DMS53 treated with DMSO at 0.1 percent for 48 hours (cell line): Measurements from ENCODE around the gene CAND2.

Experiments
- DNase-seq: peaks from one replicate; lab custom pipeline; 2025; ENCODE audit not compliant: unreplicated experiment; lab: John Stamatoyannopoulos, UW

CAND2 gene

GRCh38 chr3:12803371-12803770, 6.9 kb downstream of the CAND2 start:
- no peak for DNase-seq

- DNase-seq = no peak
Measured at GRCh38 chr3:12807066-12807465, 10.6 kb downstream of the CAND2 start.

DNA sequence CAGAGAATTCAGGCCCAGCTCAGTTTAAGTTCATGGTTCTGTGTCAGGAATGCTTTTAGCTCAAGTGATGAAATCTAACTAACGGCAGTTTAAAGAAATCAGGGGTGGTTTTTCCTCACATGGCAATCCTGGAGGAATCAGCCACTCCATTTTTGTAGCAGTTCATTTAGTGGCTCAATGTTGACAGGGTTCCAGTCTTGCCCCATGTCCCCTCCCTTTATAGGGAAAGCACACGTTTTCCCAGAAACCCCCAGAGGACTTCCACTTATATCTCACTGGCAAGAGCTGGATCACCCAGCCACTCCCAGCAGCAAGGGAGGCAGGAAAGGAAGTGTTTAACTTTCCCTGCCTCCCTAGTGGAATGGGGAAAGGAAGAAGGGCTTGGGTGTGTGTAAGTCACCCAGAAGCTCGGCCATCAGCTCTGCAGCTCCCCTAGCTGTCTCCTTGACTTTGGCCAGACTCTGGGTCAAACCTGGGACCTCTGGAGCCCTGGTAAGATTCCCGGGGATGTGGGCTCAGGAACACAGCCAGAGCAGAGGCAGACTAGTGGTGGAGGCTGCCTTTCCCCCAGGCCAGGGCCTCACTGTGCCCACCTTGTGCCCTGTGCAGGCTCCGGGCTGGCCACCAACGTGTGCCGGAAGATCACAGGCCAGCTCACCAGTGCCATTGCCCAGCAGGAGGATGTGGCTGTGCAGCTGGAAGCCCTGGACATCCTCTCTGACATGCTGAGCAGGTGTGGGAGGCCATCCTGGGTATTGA, 11.3 kb downstream of the CAND2 start:
- no peak for DNase-seq

GRCh38 chr3:12808587-12808986, 12.1 kb downstream of the CAND2 start:
- DNase-seq = no peak

DNA sequence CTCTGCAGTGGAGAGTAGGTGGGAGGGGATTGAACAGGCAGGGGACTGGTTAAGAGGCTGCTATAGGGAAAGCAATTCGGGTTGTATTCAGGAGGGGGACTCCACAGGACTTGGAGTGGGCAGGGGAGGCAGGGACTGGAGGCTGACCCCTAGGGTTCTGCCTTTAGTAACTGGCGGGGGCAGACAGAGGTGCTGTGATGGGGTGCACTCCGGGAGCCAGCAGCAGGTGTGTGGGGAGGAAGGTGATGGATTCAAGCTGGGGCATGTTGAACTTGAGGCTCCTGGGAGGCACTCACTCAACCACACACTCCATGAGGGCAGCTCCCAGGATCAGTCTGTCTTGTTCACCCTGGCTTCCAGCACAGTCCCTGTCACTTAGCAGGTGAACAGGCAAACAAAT, 12.5 kb downstream of the CAND2 start:
- no peak for DNase-seq

DNA sequence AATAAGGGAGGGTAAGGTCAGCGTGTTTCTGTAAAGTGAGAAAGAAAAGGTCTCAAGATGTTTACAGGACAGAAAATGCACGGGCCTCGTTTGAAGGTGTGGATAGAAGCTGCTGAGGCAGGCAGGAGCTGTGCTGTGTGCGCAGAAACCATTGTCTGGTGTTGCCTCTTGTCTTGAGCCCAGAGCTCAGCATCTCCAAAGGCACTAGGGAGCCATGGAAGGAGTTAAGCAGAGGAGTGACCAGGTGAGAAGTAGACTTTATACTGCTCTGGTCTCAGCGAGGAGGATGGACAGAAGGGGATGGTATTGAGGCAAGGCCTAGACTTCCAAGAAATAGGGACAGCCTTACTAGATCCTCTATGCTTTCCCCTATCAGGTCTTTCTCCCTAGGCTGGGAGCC, 13.0 kb downstream of the CAND2 start:
- no peak for DNase-seq

DNA sequence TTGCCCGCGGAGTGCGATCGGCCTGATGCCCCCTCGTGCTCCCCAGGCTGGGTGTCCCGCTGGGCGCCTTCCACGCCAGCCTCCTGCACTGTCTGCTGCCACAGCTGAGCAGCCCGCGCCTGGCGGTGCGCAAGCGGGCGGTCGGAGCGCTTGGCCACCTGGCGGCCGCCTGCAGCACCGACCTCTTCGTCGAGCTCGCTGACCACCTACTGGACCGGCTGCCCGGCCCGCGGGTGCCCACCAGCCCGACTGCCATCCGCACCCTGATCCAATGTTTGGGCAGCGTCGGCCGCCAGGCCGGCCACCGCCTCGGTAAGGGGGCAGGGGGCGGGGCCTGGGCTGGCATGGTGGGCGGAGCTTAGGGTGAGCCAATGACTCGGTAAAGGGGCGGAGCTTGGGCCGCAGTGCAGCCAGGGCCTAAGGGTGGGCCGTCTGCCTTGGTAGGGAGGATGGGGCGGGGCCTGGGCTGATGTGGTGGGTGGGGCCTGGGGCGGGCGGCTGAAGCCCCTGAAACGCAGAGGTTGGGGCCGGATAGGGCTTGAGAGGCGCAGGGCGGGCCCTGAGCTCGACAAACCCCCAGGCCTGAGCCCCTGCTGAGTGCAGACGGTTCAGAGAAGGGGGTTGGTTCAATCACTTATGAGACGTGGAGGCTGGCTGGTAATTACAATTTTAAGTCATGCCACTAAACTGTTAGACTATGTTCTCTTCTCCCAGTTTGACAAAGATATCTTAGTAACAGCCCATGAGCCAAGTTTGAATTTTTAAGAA, 13.7 kb downstream of the CAND2 start:
- peak; percentile 19 for DNase-seq

DNA sequence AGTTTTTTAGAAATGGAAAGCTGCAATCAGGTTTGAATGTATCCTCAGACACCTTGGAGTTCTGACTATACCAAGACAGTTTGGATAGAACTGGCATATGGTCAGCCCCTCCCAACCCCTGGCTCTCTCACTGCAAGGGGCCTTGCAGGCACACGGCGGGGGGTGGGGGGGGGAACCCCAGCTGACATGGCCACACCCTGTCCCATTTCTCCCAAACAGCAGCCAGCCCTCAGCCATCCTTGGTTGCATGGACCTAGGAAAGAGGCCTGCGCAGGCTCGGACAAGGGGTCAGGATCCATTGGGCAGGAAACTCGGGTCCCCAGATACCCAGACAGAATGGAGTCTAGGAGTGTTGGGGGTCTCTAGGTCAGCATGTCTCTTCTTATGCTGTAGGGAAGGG, 14.5 kb downstream of the CAND2 start:
- DNase-seq = no peak

DNA sequence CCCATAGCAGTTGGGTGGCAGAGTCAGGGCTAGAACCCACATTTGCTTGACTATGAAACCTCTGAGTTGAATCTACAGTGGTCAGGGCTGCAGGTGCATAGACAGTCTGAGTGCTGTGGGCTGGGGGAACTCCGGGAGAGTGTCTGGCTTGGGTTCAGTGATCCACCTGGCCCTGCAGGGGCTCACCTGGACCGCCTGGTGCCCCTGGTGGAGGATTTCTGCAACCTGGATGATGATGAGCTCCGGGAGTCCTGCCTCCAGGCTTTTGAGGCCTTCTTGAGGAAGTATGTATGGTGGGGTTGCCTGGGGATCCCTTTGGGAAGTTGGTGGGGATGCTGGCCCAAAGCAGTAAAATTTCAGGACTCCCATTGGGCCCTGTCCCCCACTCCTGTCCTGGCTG, 16.3 kb downstream of the CAND2 start:
- DNase-seq = no peak

DNA sequence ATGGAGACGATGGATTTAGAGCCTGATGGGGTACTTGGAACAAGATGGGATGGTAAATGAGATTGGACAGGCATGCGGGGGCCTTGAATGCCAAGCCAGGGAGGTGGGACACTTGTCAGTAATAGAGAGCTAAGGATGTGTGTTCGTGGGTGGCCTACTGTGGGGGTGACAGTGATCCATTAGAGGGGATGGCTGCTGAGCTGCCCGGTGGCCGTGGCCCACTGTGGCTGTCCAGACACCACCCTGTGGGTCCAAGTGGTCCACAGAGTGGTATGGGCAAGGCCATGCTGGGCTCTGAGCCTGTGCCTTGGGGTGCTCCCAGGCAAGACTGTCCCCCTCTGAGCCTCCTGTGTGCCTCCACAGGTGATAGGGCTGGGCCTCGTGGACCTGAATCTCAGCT, 17.5 kb downstream of the CAND2 start:
- no peak for DNase-seq

- DNase-seq = no peak
Measured at GRCh38 chr3:12815078-12815477, 18.6 kb downstream of the CAND2 start.

DNA sequence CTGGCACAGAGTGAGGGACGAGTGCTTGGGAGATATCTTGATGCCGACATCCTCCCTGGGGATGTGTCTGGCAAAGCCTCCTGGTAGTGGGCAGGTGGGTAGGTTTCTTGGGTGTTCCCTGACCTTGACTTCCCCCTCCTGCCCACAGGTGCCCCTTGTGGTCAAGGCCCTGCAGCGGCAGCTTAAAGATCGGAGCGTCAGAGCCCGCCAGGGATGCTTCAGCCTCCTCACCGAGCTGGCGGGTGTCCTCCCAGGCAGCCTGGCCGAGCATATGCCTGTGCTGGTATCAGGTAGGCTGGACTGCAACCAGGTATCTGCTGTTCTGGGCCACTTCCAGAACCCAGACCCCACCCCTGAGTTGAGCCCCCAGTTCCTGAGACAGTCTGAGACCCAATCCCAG, 19.2 kb downstream of the CAND2 start:
- DNase-seq = no peak

- DNase-seq = no peak
Measured at GRCh38 chr3:12816521-12817342, 20.3 kb downstream of the CAND2 start.

DNA sequence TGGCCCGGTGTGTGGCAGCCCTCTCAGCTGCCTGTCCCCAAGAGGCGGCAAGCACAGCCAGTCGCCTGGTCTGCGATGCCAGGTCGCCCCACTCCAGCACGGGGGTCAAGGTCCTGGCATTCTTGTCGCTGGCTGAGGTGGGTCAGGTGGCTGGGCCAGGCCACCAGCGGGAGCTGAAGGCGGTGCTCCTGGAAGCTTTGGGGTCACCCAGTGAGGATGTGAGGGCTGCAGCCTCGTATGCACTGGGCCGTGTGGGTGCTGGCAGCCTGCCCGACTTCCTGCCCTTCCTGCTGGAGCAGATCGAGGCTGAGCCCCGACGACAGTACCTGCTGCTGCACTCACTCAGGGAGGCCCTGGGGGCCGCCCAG, 20.8 kb downstream of the CAND2 start:
- no peak for DNase-seq

DNA sequence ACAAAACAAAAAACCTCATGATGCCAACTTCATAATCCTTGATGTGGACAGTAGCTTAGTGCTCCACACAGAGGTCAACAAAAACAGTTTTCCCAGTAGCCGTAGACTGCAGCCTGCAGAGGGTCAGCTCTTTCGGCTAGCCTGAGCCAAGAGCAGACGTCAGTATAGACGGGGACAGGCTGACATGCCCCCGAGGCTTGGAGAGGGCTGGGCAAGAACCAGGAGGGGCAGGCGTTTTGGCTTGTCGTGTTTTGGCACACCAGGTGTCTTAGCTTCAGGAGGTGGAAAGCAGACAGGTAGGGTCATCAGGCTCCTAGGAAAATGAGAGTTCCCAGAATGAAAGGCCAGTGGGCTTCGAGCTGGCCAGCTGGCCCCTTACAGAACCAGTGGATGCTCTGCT, 21.8 kb downstream of the CAND2 start:
- no peak for DNase-seq

GRCh38 chr3:12818773-12819172, 22.3 kb downstream of the CAND2 start:
- no peak for DNase-seq

DNA sequence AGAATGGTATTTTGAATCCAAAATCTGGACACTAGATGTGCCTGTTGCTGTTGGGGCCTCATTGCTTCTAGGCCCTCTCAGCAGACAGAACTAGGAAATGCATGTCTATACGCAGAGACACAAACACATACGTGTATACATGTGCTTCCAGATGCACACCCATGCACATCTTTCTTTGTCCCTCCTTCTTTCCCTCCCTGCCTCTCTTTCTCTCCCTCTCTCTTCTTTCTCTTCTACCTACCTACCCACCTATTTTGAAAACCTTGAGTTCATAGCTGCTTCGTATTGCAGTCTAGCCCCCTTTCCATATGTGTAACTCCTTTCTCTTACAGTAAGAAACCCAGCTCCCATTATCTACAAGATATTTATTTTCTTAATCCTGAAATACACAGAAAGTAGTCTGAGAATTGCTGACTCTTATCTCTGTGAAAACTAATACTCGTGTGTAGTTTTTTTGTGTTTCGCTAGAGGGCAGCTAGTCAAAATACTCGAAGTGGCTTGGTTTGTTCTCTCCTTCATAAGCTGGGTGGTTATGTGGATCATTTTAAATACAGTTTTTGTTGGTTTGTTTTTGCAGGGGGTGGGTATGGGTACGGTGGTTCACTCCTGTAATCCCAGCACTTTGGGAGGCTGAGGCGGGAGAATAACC, 26.4 kb downstream of the CAND2 start:
- DNase-seq = no peak

- DNase-seq = no peak
Measured at GRCh38 chr3:12824299-12824698, 27.8 kb downstream of the CAND2 start.

DNA sequence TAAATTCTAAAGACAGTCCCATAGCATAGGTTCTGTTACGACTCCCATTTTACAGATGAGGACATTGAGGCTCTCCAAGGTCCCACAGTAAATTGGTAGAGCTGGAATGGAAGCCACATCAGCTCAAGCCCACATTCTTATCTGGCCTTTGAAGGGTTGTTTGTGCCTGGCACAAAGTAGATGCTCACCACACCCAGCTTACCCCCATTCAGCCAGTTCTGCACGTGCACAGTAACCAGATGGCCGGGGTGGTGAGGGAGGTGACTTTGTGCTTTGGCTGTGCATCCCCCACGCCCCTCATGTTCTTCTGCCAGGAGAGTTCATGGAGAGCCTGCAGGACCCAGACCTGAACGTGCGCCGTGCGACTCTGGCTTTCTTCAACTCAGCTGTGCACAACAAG, 28.7 kb downstream of the CAND2 start:
- DNase-seq = no peak

DNA sequence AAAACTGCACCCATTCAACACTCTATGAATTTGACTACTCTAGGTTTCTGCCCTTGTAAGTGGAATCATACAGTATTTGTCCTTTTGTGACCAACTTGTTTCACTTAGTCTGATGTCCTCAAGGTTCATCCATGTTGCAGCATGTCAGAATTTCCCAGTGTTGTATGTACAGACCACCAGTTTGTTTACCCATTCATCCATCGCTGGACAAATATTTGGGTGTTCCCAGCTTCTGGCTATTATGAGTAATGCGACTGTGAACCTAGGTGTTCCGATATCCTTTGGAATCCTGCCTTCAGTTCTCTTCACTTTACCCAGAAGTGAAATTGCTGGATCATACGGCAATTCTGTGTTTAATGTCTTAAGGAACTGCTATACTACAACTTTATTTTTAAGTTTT, 32.3 kb downstream of the CAND2 start:
- no peak for DNase-seq

DNA sequence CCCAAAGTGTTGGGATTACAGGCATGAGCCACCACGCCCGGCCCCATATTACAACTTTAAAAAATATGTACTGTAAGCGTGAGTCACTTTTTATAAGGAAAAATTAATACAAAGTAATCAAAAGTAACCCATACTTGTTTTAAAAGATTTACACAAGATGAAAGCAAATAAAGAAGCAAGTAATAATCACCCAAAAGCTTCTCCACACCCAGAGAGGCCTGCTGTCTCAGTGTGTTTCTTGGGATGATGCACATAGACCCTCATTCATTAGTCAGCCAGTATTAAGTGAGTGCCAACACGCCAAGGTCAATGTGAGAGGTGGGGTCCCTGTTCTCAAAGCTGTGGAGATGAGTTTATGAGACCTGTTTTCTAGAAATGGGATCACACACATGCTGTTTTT, 32.9 kb downstream of the CAND2 start:
- DNase-seq = no peak
